PC-3 (cell line): ENCODE results near the gene TMC6.

Experiments
- CTCF ChIP-seq: fragments of 300-600 bp; sonication (generic); conservative IDR thresholded peaks from 2 replicates; pipeline ENCODE4 v1.5.1; 2017; ENCODE audit warnings: antibody characterized with exemption, low read depth, mild to moderate bottlenecking, low read length
- EZH2 ChIP-seq: fragments of 300-600 bp; sonication (generic); IDR thresholded peaks from one replicate; pipeline ENCODE4 v1.6.1; 2017; ENCODE audit warnings: antibody characterized with exemption, mild to moderate bottlenecking, low read length; ENCODE audit not compliant: unreplicated experiment
- EZH2phosphoT487 ChIP-seq: fragments of 300-600 bp; sonication (generic); IDR thresholded peaks from 2 replicates; pipeline ENCODE4 v1.6.1; 2018; ENCODE audit warnings: mild to moderate bottlenecking, antibody characterized with exemption, low read length, borderline replicate concordance

DNA sequence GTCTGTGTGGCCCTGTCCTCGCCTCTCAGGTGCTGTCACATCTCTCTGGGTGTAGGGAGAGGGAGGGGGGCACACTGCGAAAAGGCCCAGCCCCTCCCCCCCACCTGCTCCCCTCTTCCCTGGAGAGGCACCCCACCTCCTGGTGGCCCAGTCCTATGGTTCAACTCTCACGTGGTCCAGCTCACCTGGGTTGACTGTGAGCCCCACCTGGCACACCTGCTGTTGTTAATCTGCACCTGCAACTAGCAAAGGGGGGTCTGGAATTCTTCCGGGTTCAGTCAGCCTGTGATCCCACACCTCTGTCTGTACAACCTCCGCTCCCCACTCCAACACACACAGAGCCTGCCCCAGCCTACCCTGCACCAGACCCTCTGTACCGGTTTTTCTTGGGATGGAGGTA lies 37.9 kb upstream of the TMC6 start:
- no peak for TF ChIP-seq CTCF
- no peak for TF ChIP-seq EZH2
- TF ChIP-seq EZH2phosphoT487, result no peak
